Motor neuron (in vitro differentiated cells): ENCODE measurements around the gene OR10T2. TPM values are rescaled to one million over a fixed set of nuclear protein-coding genes. Genes with fewer than 3 reads are reported as not detected.
"Not testable (repeated sequence)": the region's sequence is repeated elsewhere in the genome, so short reads cannot be mapped to it uniquely, and the experiment has no call there.

Experiments
- ATAC-seq, 8 experiments: fragments of 200-7000 bp; cut with Tn5 transposase; replicated peaks in 6 of 8; 2 replicates each; pipeline ENCODE4 v1.8.0; 2021; ENCODE audit warnings: mild to moderate bottlenecking in 8 of 8, moderate library complexity in 8 of 8
- H3K27ac ChIP-seq, 2 donors: fragments of 250-450 bp; sonication (Bioruptor Pico); 2 replicates each; pipeline ENCODE4 v1.9.0; 2021; ENCODE audit warnings: antibody characterized with exemption in 2 of 2, mild to moderate bottlenecking in 2 of 2, moderate library complexity in 1 of 2
- H3K4me1 ChIP-seq, 2 donors: fragments of 250-450 bp; sonication (Bioruptor Pico); replicated peaks in 1 of 2; 2 replicates each; pipeline ENCODE4 v1.6.1; 2021; ENCODE audit warnings: antibody characterized with exemption in 2 of 2, mild to moderate bottlenecking in 2 of 2, moderate library complexity in 1 of 2
- H3K4me3 ChIP-seq, 5 donors: fragments of 250-450 bp; sonication (Bioruptor Pico); 2 replicates each; pipeline ENCODE4 v1.9.0; 2021; ENCODE audit warnings: antibody characterized with exemption in 5 of 5, mild to moderate bottlenecking in 5 of 5, moderate library complexity in 4 of 5
- WGBS, 10 experiments: fragments of 450-650 bp; shearing (Covaris generic); methylation state at CpG; one replicate each; pipeline ENCODE4 v1.0.0; 2022; 5-methylcytosine and 5-hydroxymethylcytosine counted together
- in situ Hi-C, 9 experiments: fragments of 400-800 bp; cut with MboI; loops; one replicate each; pipeline ENCODE4 v1.15.0; 2021; ENCODE audit warnings: low sequenced_read_pairs in 9 of 9, low pct_unique_long_range_greater_than_20kb in 2 of 9; ENCODE audit not compliant: unreplicated experiment in 9 of 9
- total RNA-seq, 8 experiments: library from RNA; unstranded; fragments of 300-600 nt; gene quantifications; 2 replicates each; pipeline versions ENCODE4 v1.2.3 to v1.2.4, GENCODE V29; 2022

The OR10T2 gene
- total RNA-seq, 8 experiments from 2014 or later: 0.23 to 0.43 (median 0.29) TPM; not detected in 5

GRCh38 chr1:158390331-158390730 lies 8.9 kb downstream of the OR10T2 start:
- no peak for ATAC-seq
- no peak overlapping the region for H3K27ac ChIP-seq
- in situ Hi-C loops: no loop called here
- H3K4me3 ChIP-seq: no peak overlapping the region
- no peaks in the 10 kb centered on the region for H3K4me1 ChIP-seq
- WGBS, 10 experiments: 0 to 43% (median 18%) methylated on average over 1 of the region's 1 CpG; no CpG with 5 or more reads in 2 of the 10 experiments

DNA sequence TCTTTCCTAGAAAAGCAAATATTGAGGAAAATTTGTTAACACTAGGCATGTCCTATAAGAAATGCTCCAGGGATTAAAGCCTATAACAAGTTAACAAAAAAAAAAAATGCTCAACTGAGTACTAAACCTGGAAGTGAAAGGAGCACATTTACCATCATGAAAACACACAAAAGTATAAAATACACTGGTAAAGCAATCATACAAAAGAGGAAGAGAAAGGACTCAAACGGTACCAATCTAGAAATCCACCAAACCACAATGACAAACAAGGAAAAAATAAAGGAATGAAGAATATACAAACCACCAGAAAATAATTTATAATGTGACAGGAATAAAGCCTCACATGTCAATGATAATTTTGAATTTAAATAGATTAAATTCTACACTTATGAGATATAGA lies 24.4 kb downstream of the OR10T2 start:
- H3K4me3 ChIP-seq: no peak overlapping the region
- 0 to 84% (median 60%) methylated on average over 1 of the region's 1 CpG; no CpG with 5 or more reads in 1 of the 10 experiments for WGBS, 10 experiments
- in situ Hi-C loops: no loop called here
- H3K4me1 ChIP-seq: no peaks in the 10 kb centered on the region
- H3K27ac ChIP-seq: no peak overlapping the region
- ATAC-seq: no peak

DNA sequence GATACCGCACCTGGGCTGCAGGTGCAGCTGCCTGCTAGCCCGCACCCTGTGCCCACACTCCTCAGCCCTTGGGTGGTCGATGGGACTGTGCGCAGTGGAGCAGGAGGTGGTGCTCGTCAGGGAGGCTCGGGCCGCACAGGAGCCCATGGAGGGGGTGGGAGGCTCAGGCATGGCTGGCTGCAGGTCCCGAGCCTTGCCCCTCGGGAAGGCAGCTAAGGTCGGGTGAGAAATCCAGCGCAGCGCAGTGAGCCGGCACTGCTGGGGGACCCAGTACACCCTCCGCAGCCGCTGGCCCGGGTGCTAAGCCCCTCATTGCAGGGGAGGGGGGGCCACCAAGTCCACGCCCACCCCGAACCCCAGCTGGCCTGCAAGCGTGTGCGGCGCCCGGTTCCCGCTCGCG lies 25.2 kb downstream of the OR10T2 start:
- WGBS, 10 experiments: 83 to 100% methylated on average over 1 to 3 of the region's 25 CpGs; no CpG with 5 or more reads in 8 of the 10 experiments

GRCh38 chr1:158371188-158371953 lies 27.9 kb downstream of the OR10T2 start:
- H3K4me3 ChIP-seq: no peak overlapping the region
- WGBS, 10 experiments: 0 to 67% (median 42%) methylated on average over 1 to 5 of the region's 6 CpGs; no CpG with 5 or more reads in 3 of the 10 experiments
- H3K4me1 ChIP-seq: no peaks in the 10 kb centered on the region
- in situ Hi-C loops: no loop called here
- no peak for ATAC-seq
- no peak overlapping the region for H3K27ac ChIP-seq

More for the DNA sequence above, 25.2 kb downstream of the OR10T2 start:
- H3K4me1 ChIP-seq, in situ Hi-C loops, H3K27ac ChIP-seq, H3K4me3 ChIP-seq, ATAC-seq: not testable (repeated sequence)

DNA sequence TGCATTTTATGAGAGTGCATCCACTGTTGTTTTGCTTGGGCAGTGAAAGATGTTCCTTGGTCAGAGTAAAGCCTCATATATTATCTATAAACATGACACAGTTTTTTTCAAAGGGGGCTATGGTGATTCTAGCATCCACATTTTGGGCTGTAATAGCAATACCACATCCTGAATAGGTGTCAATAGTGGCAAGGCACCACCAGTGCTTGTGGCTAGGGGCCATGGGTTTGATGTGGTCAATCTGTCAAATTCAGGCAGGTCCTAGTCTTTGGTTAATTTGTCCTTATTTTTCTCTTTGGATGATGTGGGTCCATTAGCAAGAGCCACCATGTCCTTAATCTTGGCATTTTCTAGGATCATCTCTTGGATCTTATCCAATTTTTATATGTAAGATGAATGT lies 32.5 kb downstream of the OR10T2 start:
- Histone ChIP-seq H3K27ac (no peak overlapping the region), H3K4me3 (no peak overlapping the region), H3K4me1 (no peaks in the 10 kb centered on the region)
- no peak for ATAC-seq
- in situ Hi-C loops: no loop called here

DNA sequence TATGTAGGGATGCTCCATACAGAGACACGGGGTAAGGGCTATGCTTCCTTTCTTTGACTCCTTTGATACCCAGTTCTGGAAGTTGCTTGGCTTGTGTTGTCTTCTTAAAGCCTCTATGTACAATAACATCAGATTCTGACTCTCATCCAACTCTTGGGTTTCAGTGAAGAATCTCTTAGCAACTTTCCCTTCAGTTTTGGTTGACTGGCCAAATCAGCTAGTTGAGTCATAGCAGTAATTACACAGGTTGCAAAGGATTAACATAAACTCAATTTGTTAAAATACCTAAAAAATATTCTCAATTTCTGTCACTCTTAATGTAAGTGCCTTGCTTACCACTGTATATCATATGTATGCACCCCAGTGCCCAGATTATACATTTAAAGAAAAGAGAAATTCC lies 36.3 kb downstream of the OR10T2 start:
- 0 to 92% (median 25%) methylated on average over 1 of the region's 1 CpG; no CpG with 5 or more reads in 2 of the 10 experiments for WGBS, 10 experiments
- no peak overlapping the region for H3K4me3 ChIP-seq
- H3K4me1 ChIP-seq: no peaks in the 10 kb centered on the region
- in situ Hi-C loops: no loop called here
- no peak overlapping the region for H3K27ac ChIP-seq
- no peak for ATAC-seq

- Histone ChIP-seq H3K4me1 (no peaks in the 10 kb centered on the region), H3K27ac (no peak overlapping the region), H3K4me3 (no peak overlapping the region)
- in situ Hi-C loops: no loop called here
- no peak for ATAC-seq
- WGBS, 10 experiments: 0 to 29% (median 0%) methylated on average over 1 of the region's 1 CpG; no CpG with 5 or more reads in 5 of the 10 experiments
Observed at GRCh38 chr1:158362482-158362881, 36.8 kb downstream of the OR10T2 start.

- no peak overlapping the region for H3K4me3 ChIP-seq
- ATAC-seq: no peak
Observed at GRCh38 chr1:158357441-158357840, 41.8 kb downstream of the OR10T2 start.

DNA sequence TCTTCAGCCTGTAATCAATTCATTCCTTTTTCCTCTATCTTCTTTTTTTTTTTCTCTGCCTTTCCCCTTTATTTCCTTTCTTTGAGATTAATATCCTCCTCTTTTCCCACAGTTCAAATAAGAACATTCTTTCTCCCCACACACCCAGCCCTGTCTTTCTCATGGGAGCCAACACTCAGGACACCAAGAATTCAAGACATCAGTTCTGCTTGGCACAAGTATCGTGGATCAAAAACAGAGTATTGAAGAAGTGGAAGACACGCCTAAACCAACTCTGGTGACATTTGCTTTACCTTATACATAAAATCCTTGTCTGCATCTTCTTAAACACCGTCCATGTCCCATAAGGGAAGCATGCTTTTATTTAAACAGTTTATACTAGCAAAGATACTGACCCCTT lies 42.6 kb downstream of the OR10T2 start:
- in situ Hi-C loops: no loop called here
- Histone ChIP-seq H3K27ac (no peak overlapping the region), H3K4me1 (no peaks in the 10 kb centered on the region), H3K4me3 (no peak overlapping the region)
- ATAC-seq: no peak
- 0 to 76% (median 60%) methylated on average over 1 to 3 of the region's 3 CpGs for WGBS, 10 experiments

More at GRCh38 chr1:158357441-158357840, 41.8 kb downstream of the OR10T2 start:
- WGBS, 10 experiments: 0 to 100% (median 75%) methylated on average over 1 of the region's 1 CpG; no CpG with 5 or more reads in 3 of the 10 experiments
- in situ Hi-C loops: no loop called here
- Histone ChIP-seq H3K4me1 (no peaks in the 10 kb centered on the region), H3K27ac (no peak overlapping the region)

DNA sequence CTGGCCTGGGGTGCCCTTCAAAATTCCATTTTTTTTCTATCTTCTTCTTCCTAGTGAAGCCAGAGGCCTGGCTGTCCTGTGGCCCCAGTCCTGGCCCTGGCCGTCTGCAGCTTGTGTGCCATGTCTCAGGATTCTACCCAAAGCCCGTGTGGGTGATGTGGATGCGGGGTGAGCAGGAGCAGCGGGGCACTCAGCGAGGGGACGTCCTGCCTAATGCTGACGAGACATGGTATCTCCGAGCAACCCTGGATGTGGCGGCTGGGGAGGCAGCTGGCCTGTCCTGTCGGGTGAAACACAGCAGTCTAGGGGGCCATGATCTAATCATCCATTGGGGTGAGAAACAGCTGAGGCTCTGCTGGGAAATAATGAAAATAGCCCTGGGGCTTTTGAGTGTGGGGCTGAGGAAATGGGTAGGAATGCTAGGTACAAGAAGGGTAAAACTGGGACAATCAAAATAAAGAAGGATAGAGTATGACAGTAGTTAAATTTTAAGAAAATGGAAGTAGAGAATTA lies 43.4 kb downstream of the OR10T2 start:
- H3K4me1 ChIP-seq: no peaks in the 10 kb centered on the region
- H3K27ac ChIP-seq: no peak overlapping the region
- 0 to 87% (median 50%) methylated on average over 1 to 7 of the region's 10 CpGs; no CpG with 5 or more reads in 2 of the 10 experiments for WGBS, 10 experiments
- H3K4me3 ChIP-seq: no peak overlapping the region
- no peak for ATAC-seq
- in situ Hi-C loops: no loop called here

DNA sequence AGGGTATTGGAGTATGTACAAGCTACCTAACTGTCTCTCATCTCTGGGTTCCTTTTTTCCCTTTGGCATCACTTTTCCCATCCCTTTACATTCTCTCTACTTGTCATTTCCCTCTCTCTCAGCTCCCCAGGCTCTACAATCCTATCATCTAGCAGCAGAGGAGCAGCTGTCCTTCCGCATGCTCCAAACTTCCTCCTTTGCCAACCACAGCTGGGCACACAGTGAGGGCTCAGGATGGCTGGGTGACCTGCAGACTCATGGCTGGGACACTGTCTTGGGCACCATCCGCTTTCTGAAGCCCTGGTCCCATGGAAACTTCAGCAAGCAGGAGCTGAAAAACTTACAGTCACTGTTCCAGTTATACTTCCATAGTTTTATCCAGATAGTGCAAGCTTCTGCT lies 45.0 kb downstream of the OR10T2 start:
- ATAC-seq: no peak
- WGBS, 10 experiments: 0 to 78% (median 51%) methylated on average over 1 to 2 of the region's 2 CpGs; no CpG with 5 or more reads in 3 of the 10 experiments
- Histone ChIP-seq H3K4me3 (no peak overlapping the region), H3K4me1 (no peaks in the 10 kb centered on the region), H3K27ac (no peak overlapping the region)
- in situ Hi-C loops: no loop called here

DNA sequence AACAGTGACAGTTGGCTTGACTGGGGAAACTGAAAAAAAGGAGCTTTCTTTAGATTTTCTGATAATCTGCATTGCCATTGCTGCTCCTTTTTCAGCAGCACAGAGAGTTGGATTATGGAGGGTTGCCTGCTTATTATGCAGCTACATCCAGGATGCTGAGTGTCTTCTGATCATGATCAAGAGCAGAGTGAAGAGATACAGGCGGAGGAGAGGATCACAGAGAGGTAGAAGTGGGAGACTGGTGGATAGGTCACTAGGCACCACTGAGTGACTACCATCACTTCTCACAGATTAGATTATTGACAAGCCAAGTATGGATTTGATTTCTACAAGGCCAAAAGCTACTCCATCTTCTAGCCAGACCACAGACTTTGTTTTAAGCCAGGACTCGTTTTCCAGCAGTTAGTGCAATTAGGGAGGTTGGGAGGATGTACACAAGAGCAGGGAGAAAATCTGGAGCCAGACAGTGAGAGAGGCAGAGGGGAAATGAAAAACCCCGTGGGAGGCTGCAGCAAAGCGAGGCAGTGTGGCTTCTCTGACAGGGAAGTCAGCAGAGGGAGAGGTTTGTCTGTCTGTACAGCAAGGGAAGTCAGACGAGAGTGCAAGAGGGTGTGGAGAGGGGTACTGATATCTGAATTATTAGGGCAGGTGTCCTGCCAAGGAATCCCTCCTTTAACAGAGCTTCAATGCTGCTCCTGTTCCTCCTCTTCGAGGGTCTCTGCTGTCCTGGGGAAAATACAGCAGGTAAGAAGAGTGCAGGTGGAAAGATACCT lies 45.8 kb downstream of the OR10T2 start, which contains the start of gene CD1E:
Gene CD1E, plus strand, starts transcription at position 592 of the 773 bp plus-strand sequence. Its CDS starts 95 bp downstream, at position 687.
- 0 to 60% (median 32%) methylated on average over 1 to 5 of the region's 6 CpGs; no CpG with 5 or more reads in 4 of the 10 experiments for WGBS, 10 experiments
- H3K4me1 ChIP-seq: no peaks in the 10 kb centered on the region
- H3K27ac ChIP-seq: no peak within 1 kb of the TSS
- in situ Hi-C loops: no loop called here
- H3K4me3 ChIP-seq: no peak within 1 kb of the TSS
- no peak for ATAC-seq

GRCh38 chr1:158348946-158349345 lies 50.3 kb downstream of the OR10T2 start:
- H3K27ac ChIP-seq, H3K4me3 ChIP-seq, H3K4me1 ChIP-seq, ATAC-seq, in situ Hi-C loops: not testable (repeated sequence)
- WGBS, 10 experiments: 95% methylated on average over 11 of the region's 24 CpGs; no CpG with 5 or more reads in 9 of the 10 experiments
